Osteocyte (in vitro differentiated cells): ENCODE measurements around the gene RIN2. TPM values are rescaled to one million over a fixed set of nuclear protein-coding genes. Genes with fewer than 3 reads are reported as not detected.

Experiments used
- DNase-seq: peaks from one replicate; pipeline ENCODE4 v3.0.0; 2021; ENCODE audit warnings: mixed read lengths; ENCODE audit not compliant: unreplicated experiment; ENCODE audit errors: extremely low spot score
- H3K27ac Mint-ChIP-seq: one replicate; pipeline ENCODE4 v1.8.0; 2021; ENCODE audit warnings: mild to moderate bottlenecking, mixed read lengths; ENCODE audit not compliant: unreplicated experiment
- H3K27me3 Mint-ChIP-seq: one replicate; pipeline ENCODE4 v1.8.0; 2021; ENCODE audit warnings: mixed read lengths; ENCODE audit not compliant: unreplicated experiment
- H3K36me3 Mint-ChIP-seq: one replicate; pipeline ENCODE4 v1.8.0; 2021; ENCODE audit warnings: mixed read lengths; ENCODE audit not compliant: unreplicated experiment
- H3K4me1 Mint-ChIP-seq: one replicate; pipeline ENCODE4 v1.8.0; 2021; ENCODE audit warnings: mixed read lengths; ENCODE audit not compliant: unreplicated experiment
- H3K4me3 Mint-ChIP-seq: one replicate; pipeline ENCODE4 v1.8.0; 2021; ENCODE audit warnings: mild to moderate bottlenecking, moderate library complexity, mixed read lengths; ENCODE audit not compliant: unreplicated experiment
- H3K9me3 Mint-ChIP-seq: one replicate; pipeline ENCODE4 v1.8.0; 2021; ENCODE audit warnings: mixed read lengths; ENCODE audit not compliant: unreplicated experiment
- CTCF ChIP-seq: fragments of 200-600 bp; sonication (generic); IDR thresholded peaks from 2 replicates; pipeline ENCODE4 v1.5.0; 2021; ENCODE audit warnings: antibody characterized with exemption, mild to moderate bottlenecking, moderate library complexity
- total RNA-seq: library from RNA; stranded (reverse); gene quantifications from 2 replicates; pipeline ENCODE4 v1.2.1, GENCODE V29; 2021

Gene RIN2
- total RNA-seq, 1 donor from 2014 or later: 47.0 TPM

GRCh38 chr20:19761841-19762240 lies 3.8 kb downstream of the RIN2 start:
- Mint-ChIP-seq H3K27me3 (no peaks in the 10 kb centered on the region), H3K4me1 (peaks cover 48% of the 10 kb centered on the region), H3K27ac (no peak overlapping the region), H3K4me3 (no peak overlapping the region), H3K9me3 (no peaks in the 10 kb centered on the region), H3K36me3 (peaks cover 11% of the 10 kb centered on the region)
- TF ChIP-seq CTCF: no peak
- no peak for DNase-seq

- no peak for TF ChIP-seq CTCF
- no peaks in the 10 kb centered on the region for H3K27me3 Mint-ChIP-seq
- no peak overlapping the region for H3K4me3 Mint-ChIP-seq
- no peaks in the 10 kb centered on the region for H3K9me3 Mint-ChIP-seq
- DNase-seq: no peak
- peaks cover 11% of the 10 kb centered on the region for H3K36me3 Mint-ChIP-seq
- H3K4me1 Mint-ChIP-seq: peaks cover 43% of the 10 kb centered on the region
- no peak overlapping the region for H3K27ac Mint-ChIP-seq
These were observed 6.1 kb downstream of the RIN2 start for GRCh38 chr20:19764207-19764606.

GRCh38 chr20:19765266-19765665 lies 7.2 kb downstream of the RIN2 start:
- H3K27ac Mint-ChIP-seq: no peak overlapping the region
- no peaks in the 10 kb centered on the region for H3K27me3 Mint-ChIP-seq
- H3K36me3 Mint-ChIP-seq: peaks cover 11% of the 10 kb centered on the region
- no peaks in the 10 kb centered on the region for H3K9me3 Mint-ChIP-seq
- no peak for TF ChIP-seq CTCF
- no peak overlapping the region for H3K4me3 Mint-ChIP-seq
- peaks cover 43% of the 10 kb centered on the region for H3K4me1 Mint-ChIP-seq
- DNase-seq: no peak

- no peak for DNase-seq
- Mint-ChIP-seq H3K4me1 (peaks cover 43% of the 10 kb centered on the region), H3K9me3 (no peaks in the 10 kb centered on the region), H3K36me3 (peaks cover 8% of the 10 kb centered on the region), H3K27ac (no peak overlapping the region), H3K4me3 (no peak overlapping the region), H3K27me3 (no peaks in the 10 kb centered on the region)
- no peak for TF ChIP-seq CTCF
These were observed 7.9 kb downstream of the RIN2 start for GRCh38 chr20:19765913-19766312.

GRCh38 chr20:19767070-19767469 lies 9.0 kb downstream of the RIN2 start:
- DNase-seq: no peak
- Mint-ChIP-seq H3K9me3 (no peaks in the 10 kb centered on the region), H3K4me1 (peaks cover 38% of the 10 kb centered on the region), H3K4me3 (no peak overlapping the region), H3K36me3 (peaks cover 12% of the 10 kb centered on the region), H3K27me3 (no peaks in the 10 kb centered on the region), H3K27ac (peak overlapping the region; percentile 5)
- no peak for TF ChIP-seq CTCF
